ENCODE results near the gene DOK3.
"Not testable (repeated sequence)": the region's sequence is repeated elsewhere in the genome, so short reads cannot be mapped to it uniquely, and the experiment has no call there.

The DOK3 gene

GRCh38 chr5:177487975-177488374 lies 21.7 kb downstream of the DOK3 start:
- no peak overlapping the region for H3K4me3 ChIP-seq (ENCODE audit: low read depth, low read length)
- no peak for DNase-seq (ENCODE audit: low read depth)
- TF ChIP-seq, protein P1, sequence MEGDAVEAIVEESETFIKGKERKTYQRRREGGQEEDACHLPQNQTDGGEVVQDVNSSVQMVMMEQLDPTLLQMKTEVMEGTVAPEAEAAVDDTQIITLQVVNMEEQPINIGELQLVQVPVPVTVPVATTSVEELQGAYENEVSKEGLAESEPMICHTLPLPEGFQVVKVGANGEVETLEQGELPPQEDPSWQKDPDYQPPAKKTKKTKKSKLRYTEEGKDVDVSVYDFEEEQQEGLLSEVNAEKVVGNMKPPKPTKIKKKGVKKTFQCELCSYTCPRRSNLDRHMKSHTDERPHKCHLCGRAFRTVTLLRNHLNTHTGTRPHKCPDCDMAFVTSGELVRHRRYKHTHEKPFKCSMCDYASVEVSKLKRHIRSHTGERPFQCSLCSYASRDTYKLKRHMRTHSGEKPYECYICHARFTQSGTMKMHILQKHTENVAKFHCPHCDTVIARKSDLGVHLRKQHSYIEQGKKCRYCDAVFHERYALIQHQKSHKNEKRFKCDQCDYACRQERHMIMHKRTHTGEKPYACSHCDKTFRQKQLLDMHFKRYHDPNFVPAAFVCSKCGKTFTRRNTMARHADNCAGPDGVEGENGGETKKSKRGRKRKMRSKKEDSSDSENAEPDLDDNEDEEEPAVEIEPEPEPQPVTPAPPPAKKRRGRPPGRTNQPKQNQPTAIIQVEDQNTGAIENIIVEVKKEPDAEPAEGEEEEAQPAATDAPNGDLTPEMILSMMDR (conservative IDR thresholded peaks at IDR 0.05; ENCODE audit: low read depth, low read length): no peak

DNA sequence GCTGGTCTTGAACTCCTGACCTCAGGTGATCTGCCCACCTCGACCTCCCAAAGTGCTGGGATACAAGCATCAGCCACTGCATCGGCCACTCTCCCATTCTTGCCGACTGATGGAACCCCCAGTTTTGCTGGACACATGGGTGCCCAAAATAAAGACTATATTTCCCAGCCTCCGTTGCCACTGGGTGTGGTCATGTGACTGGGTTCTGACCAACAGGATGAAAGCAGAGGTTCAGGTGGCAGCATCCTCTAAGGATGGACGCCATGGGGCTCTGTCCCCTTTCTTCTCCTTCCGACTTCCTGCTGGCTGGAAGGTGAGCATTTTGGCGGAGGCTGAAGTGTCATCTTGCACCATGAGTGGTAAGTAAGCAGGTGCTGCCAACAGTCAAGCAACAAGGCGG lies 22.5 kb downstream of the DOK3 start:
- no peak for DNase-seq (ENCODE audit: low read depth)
- TF ChIP-seq, protein P1 (conservative IDR thresholded peaks at IDR 0.05; ENCODE audit: low read depth, low read length): no peak
- no peak overlapping the region for H3K4me3 ChIP-seq (ENCODE audit: low read depth, low read length)

GRCh38 chr5:177486256-177486655 lies 23.4 kb downstream of the DOK3 start:
- TF ChIP-seq, protein P1 (conservative IDR thresholded peaks at IDR 0.05; ENCODE audit: low read depth, low read length): no peak
- DNase-seq (ENCODE audit: low read depth): no peak
- H3K4me3 ChIP-seq (ENCODE audit: low read depth, low read length): no peak overlapping the region

DNA sequence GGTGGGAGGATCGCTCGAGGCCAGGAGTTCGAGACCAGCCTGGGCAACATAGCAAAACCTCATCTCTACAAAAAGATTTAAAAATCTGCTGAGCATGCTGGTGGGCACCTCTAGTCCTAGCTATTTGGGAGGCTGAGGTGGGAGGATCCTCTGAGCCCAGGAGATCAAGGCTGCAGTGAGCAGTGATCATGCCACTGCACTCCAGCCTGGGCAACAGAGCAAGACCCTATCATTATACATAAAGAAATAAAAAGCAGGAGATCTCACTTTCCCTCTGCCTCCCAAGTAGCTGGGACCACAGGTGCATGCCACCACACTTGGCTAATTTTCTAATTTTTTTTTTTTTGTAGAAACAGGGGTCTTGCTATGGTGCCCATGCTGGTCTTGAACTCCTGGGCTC lies 23.9 kb downstream of the DOK3 start:
- not testable (repeated sequence) for H3K4me3 ChIP-seq (ENCODE audit: low read depth, low read length); DNase-seq (ENCODE audit: low read depth)

GRCh38 chr5:177484902-177485549 lies 24.6 kb downstream of the DOK3 start:
- TF ChIP-seq, protein P1 (conservative IDR thresholded peaks at IDR 0.05; ENCODE audit: low read depth, low read length): no peak
- peak; percentile 47 for DNase-seq (ENCODE audit: low read depth)
- H3K4me3 ChIP-seq (ENCODE audit: low read depth, low read length): no peak overlapping the region

GRCh38 chr5:177483994-177484901 lies 25.4 kb downstream of the DOK3 start:
- TF ChIP-seq, protein P1 (conservative IDR thresholded peaks at IDR 0.05; ENCODE audit: low read depth, low read length): no peak
- DNase-seq (ENCODE audit: low read depth): peak; percentile 50
- no peak overlapping the region for H3K4me3 ChIP-seq (ENCODE audit: low read depth, low read length)

DNA sequence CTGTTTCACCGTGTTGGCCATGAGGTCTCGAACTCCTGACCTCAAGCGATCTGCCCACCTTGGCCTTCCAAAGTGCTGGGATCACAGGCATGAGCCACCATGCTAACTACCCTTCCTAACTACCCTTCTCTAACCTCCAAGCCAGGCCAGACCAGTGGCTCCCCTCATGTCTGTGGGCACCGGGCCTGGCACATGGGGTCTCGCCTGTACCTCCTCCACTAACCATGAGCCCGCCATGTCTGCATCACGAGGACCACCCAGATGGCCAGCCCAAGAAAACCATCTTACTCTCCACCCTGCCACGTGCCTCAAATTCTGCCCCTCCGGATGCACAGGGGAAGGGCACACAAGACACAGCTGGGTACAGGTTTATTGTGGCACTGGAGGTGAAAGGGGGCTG lies 26.6 kb downstream of the DOK3 start:
- TF ChIP-seq, protein P1 (conservative IDR thresholded peaks at IDR 0.05; ENCODE audit: low read depth, low read length): no peak
- DNase-seq (ENCODE audit: low read depth): no peak
- no peak overlapping the region for H3K4me3 ChIP-seq (ENCODE audit: low read depth, low read length)

All from choroid plexus epithelial cell (primary cell).